Measurements from ENCODE around the gene KLHL21. TPM values are rescaled to one million over a fixed set of nuclear protein-coding genes. Genes with fewer than 3 reads are reported as not detected.

KLHL21 gene
- polyA plus RNA-seq, 2 of the 4 experiments (the other 2 are of a cell fraction) = 3.3 to 10.5 TPM

DNA sequence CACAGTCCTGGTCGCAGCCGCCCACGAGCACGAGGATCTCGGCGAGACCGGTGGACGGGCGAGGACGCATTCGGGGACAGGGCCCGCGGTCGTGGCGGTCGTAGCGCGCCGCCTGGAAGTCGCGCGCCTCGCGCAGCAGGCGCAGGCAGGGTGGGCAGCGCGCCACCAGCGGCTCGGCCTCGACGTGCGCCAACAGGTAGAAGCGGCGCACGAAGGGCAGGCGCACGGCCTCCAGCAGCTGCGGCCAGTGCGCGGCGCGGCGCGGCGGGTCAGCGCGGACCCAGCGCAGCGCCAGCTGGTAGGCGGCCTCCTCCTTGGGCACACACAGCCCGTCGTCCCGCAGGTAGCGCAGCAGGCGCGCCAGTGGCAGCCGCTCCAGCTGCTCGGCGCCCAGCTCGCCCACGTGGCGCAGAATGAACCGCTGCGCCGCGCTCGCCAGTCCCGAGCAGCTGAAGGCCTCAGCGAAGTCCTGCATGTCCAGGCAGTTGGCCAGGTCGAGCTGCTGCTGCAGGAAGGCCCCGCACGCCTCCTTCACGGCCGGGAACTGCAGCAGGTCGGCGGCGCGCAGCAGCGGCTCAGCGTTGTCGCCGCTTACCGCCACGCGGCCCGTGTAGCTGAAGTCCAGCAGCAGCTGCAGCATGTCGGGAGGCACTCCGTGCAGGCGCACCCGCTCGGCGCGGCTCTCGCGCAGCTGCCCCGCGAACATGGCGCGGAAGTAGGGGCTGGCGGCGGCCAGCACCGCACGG is 573 bp downstream of the KLHL21 start:
- peak overlapping the region; percentile 72 for H3K4me3 ChIP-seq
- WGBS (ENCODE audit: missing lambda C conversion rate) = 0% methylated on average over 18 of the region's 103 CpGs
- ATAC-seq (peak; percentile 58 to 74), FAIRE-seq (no peak), DNase-seq (ENCODE audit: low read depth in 1 of 2, low spot score in 1 of 2) (no peak)
- no peaks in the 10 kb centered on the region for H3K9me3 ChIP-seq
- H3K4me2 ChIP-seq = peak overlapping the region; percentile 90
- TF ChIP-seq, protein P1, sequence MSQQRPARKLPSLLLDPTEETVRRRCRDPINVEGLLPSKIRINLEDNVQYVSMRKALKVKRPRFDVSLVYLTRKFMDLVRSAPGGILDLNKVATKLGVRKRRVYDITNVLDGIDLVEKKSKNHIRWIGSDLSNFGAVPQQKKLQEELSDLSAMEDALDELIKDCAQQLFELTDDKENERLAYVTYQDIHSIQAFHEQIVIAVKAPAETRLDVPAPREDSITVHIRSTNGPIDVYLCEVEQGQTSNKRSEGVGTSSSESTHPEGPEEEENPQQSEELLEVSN (IDR thresholded peaks at IDR 0.05; ENCODE audit: borderline replicate concordance, low read depth) = peak; percentile 40; the same call in 1 of the 2 replicates
- TF ChIP-seq MAX (IDR thresholded peaks at IDR 0.05) (peak; percentile 61; the same call in 1 of the 2 replicates), SMC3 (IDR thresholded peaks at IDR 0.05) (no peak), CBX8 (IDR thresholded peaks at IDR 0.05) (no peak)
- TF ChIP-seq, protein P2, sequence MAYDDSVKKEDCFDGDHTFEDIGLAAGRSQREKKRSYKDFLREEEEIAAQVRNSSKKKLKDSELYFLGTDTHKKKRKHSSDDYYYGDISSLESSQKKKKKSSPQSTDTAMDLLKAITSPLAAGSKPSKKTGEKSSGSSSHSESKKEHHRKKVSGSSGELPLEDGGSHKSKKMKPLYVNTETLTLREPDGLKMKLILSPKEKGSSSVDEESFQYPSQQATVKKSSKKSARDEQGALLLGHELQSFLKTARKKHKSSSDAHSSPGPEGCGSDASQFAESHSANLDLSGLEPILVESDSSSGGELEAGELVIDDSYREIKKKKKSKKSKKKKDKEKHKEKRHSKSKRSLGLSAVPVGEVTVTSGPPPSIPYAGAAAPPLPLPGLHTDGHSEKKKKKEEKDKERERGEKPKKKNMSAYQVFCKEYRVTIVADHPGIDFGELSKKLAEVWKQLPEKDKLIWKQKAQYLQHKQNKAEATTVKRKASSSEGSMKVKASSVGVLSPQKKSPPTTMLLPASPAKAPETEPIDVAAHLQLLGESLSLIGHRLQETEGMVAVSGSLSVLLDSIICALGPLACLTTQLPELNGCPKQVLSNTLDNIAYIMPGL (CRISPR knock-in tag; IDR thresholded peaks at IDR 0.05; ENCODE audit: borderline replicate concordance) = no peak
- ChIA-PET CTCF (interaction anchor here (1.0 to 2.3 kb wide), 7 partner anchors 8 to 49 kb away, joined by 3 to 6 read pairs (median 3); partner anchors contain the start of genes NOL9 and TAS1R1), POLR2A (interaction anchor here (0.6 to 1.2 kb wide), 2 partner anchors 22 to 67 kb away, joined by 3 to 6 read pairs; partner anchors contain the start of gene ZBTB48)
- peaks cover 13% of the 10 kb centered on the region; the same call in 2 of the 3 replicates for H3K4me1 ChIP-seq
- H3K27ac ChIP-seq = peak overlapping the region; percentile 81 to 93

- Histone ChIP-seq H3K4me1 (peaks cover 13% of the 10 kb centered on the region; the same call in 2 of the 3 replicates), H3K9me3 (no peaks in the 10 kb centered on the region), H3K4me2 (peak overlapping the region; percentile 90), H3K27ac (peak overlapping the region; percentile 81 to 93), H3K4me3 (peak overlapping the region; percentile 72)
- ChIA-PET CTCF (interaction anchor here (1.0 to 2.3 kb wide), 7 partner anchors 8 to 47 kb away, joined by 3 to 6 read pairs (median 3); partner anchors contain the start of genes NOL9 and TAS1R1), POLR2A (interaction anchor here (0.6 to 1.2 kb wide), 4 partner anchors 17 to 66 kb away, joined by 3 to 6 read pairs (median 4); partner anchors contain the start of gene ZBTB48)
- no peak for TF ChIP-seq HOXA7 (CRISPR knock-in tag; IDR thresholded peaks at IDR 0.05)
- TF ChIP-seq MAX (IDR thresholded peaks at IDR 0.05) = peak; percentile 79
- TF ChIP-seq NPAS2 (CRISPR knock-in tag; IDR thresholded peaks at IDR 0.05; ENCODE audit: borderline replicate concordance) = no peak
- TF ChIP-seq, protein P3, sequence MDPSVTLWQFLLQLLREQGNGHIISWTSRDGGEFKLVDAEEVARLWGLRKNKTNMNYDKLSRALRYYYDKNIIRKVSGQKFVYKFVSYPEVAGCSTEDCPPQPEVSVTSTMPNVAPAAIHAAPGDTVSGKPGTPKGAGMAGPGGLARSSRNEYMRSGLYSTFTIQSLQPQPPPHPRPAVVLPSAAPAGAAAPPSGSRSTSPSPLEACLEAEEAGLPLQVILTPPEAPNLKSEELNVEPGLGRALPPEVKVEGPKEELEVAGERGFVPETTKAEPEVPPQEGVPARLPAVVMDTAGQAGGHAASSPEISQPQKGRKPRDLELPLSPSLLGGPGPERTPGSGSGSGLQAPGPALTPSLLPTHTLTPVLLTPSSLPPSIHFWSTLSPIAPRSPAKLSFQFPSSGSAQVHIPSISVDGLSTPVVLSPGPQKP (IDR thresholded peaks at IDR 0.05; ENCODE audit: low read depth, low read length) = no peak
- no peak for TF ChIP-seq HOXB5 (CRISPR knock-in tag; IDR thresholded peaks at IDR 0.05)
- TF ChIP-seq ZNF302 (CRISPR knock-in tag; IDR thresholded peaks at IDR 0.05) = no peak
- TF ChIP-seq, protein P4, sequence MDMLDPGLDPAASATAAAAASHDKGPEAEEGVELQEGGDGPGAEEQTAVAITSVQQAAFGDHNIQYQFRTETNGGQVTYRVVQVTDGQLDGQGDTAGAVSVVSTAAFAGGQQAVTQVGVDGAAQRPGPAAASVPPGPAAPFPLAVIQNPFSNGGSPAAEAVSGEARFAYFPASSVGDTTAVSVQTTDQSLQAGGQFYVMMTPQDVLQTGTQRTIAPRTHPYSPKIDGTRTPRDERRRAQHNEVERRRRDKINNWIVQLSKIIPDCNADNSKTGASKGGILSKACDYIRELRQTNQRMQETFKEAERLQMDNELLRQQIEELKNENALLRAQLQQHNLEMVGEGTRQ (IDR thresholded peaks at IDR 0.05) = peak; percentile 95
- peak; percentile 65; the same call in 1 of the 2 replicates for TF ChIP-seq NFE2L2 (conservative IDR thresholded peaks at IDR 0.05; ENCODE audit: low read length)
- no peak for TF ChIP-seq RCOR1 (IDR thresholded peaks at IDR 0.05; ENCODE audit: low read depth, low read length)
- TF ChIP-seq MAFK (IDR thresholded peaks at IDR 0.05; ENCODE audit: partially characterized antibody) = peak; percentile 80
- no peak for TF ChIP-seq PHF8 (IDR thresholded peaks at IDR 0.05; ENCODE audit: borderline replicate concordance, low read depth)
- no peak for TF ChIP-seq RNF2 (IDR thresholded peaks at IDR 0.05; ENCODE audit: borderline replicate concordance, low read depth)
- no peak for TF ChIP-seq SREBF2 (IDR thresholded peaks at IDR 0.05)
- TF ChIP-seq HDAC2 (IDR thresholded peaks at IDR 0.05) = no peak
- 0 out of 2 replicates have a peak, but pooled peaks have one; percentile 18 for TF ChIP-seq FOSL2 (IDR thresholded peaks at IDR 0.05)
- TF ChIP-seq FOSL2 (CRISPR knock-in tag; IDR thresholded peaks at IDR 0.05) = peak; percentile 73
- TF ChIP-seq TP53 (CRISPR knock-in tag; IDR thresholded peaks at IDR 0.05) = no peak
- no peak; the same call in 1 of the 2 replicates for TF ChIP-seq GATA3 (IDR thresholded peaks at IDR 0.05; ENCODE audit: borderline replicate concordance)
- peak; percentile 66 to 70 for ATAC-seq
- DNase-seq (ENCODE audit: low read depth in 1 of 2, low spot score in 1 of 2) = peak; percentile 77 to 82
- WGBS (ENCODE audit: missing lambda C conversion rate) = 6% methylated on average over 8 of the region's 40 CpGs
- no peak for FAIRE-seq
These were observed 1.4 kb downstream of the KLHL21 start for GRCh38 chr1:6601049-6601922.

Data from A549 (cell line).